SK-N-MC (cell line): ENCODE measurements around the gene JPT2.

ENCODE experiments used
- EZH2 ChIP-seq: fragments of 200-600 bp; sonication (generic); IDR thresholded peaks from one replicate; pipeline ENCODE4 v1.6.1; 2017; ENCODE audit warnings: antibody characterized with exemption
- POLR2AphosphoS5 ChIP-seq: IDR thresholded peaks from 2 replicates; pipeline ENCODE4 v1.6.1; 2012; ENCODE audit warnings: mild to moderate bottlenecking, low read depth, low read length, borderline replicate concordance

- no peak for TF ChIP-seq POLR2AphosphoS5
- no peak for TF ChIP-seq EZH2
These were observed 23.3 kb downstream of the JPT2 start for GRCh38 chr16:1701216-1701878.
